ENCODE measurements around the gene MYH7. TPM values are rescaled to one million over a fixed set of nuclear protein-coding genes. Genes with fewer than 3 reads are reported as not detected.
A peak's percentile ranks its signal among the peaks of the same experiment; 100 is the strongest.

MYH7 gene
- not detected in 2 replicates for total RNA-seq
- long read RNA-seq: 0 reads

GRCh38 chr14:23435543-23436326, at the start of gene MYH7:
TSS of gene MYH7 (minus strand) at chr14:23435660. CDS start at chr14:23433732, 1,928 bp downstream.
- Mint-ChIP-seq H3K27ac (peak within 1 kb of the TSS; percentile 53), H3K36me3 (ENCODE audit: insufficient read depth) (no peaks in the 10 kb centered on the region), H3K4me1 (ENCODE audit: low read depth) (peaks cover 27% of the 10 kb centered on the region), H3K4me3 (ENCODE audit: low read depth) (no peak within 1 kb of the TSS), H3K9me3 (ENCODE audit: low read depth) (no peaks in the 10 kb centered on the region), H3K27me3 (peaks cover 38% of the 10 kb centered on the region)
- no peak for TF ChIP-seq CTCF (IDR thresholded peaks at IDR 0.05; ENCODE audit: unreplicated experiment)
- no peak for DNase-seq (ENCODE audit: low spot score, unreplicated experiment)

GRCh38 chr14:23483236-23483854, 47.9 kb upstream of the MYH7 start:
- Mint-ChIP-seq H3K9me3 (ENCODE audit: low read depth) (no peaks in the 10 kb centered on the region), H3K27me3 (no peaks in the 10 kb centered on the region), H3K36me3 (ENCODE audit: insufficient read depth) (peaks cover 9% of the 10 kb centered on the region), H3K4me3 (ENCODE audit: low read depth) (no peak overlapping the region), H3K4me1 (ENCODE audit: low read depth) (peaks cover 4% of the 10 kb centered on the region), H3K27ac (no peak overlapping the region)
- peak; percentile 12 for DNase-seq (ENCODE audit: low spot score, unreplicated experiment)
- peak; percentile 59 for TF ChIP-seq CTCF (IDR thresholded peaks at IDR 0.05; ENCODE audit: unreplicated experiment)

GRCh38 chr14:23482823-23483148, 47.3 kb upstream of the MYH7 start:
- Mint-ChIP-seq H3K27me3 (no peaks in the 10 kb centered on the region), H3K4me3 (ENCODE audit: low read depth) (no peak overlapping the region), H3K36me3 (ENCODE audit: insufficient read depth) (peaks cover 10% of the 10 kb centered on the region), H3K4me1 (ENCODE audit: low read depth) (peaks cover 5% of the 10 kb centered on the region), H3K27ac (no peak overlapping the region), H3K9me3 (ENCODE audit: low read depth) (no peaks in the 10 kb centered on the region)
- DNase-seq (ENCODE audit: low spot score, unreplicated experiment): no peak
- no peak for TF ChIP-seq CTCF (IDR thresholded peaks at IDR 0.05; ENCODE audit: unreplicated experiment)

GRCh38 chr14:23481979-23482822, 46.7 kb upstream of the MYH7 start:
- H3K27me3 Mint-ChIP-seq: no peaks in the 10 kb centered on the region
- TF ChIP-seq CTCF (IDR thresholded peaks at IDR 0.05; ENCODE audit: unreplicated experiment): no peak
- peaks cover 5% of the 10 kb centered on the region for H3K4me1 Mint-ChIP-seq (ENCODE audit: low read depth)
- H3K9me3 Mint-ChIP-seq (ENCODE audit: low read depth): no peaks in the 10 kb centered on the region
- DNase-seq (ENCODE audit: low spot score, unreplicated experiment): no peak
- peaks cover 14% of the 10 kb centered on the region for H3K36me3 Mint-ChIP-seq (ENCODE audit: insufficient read depth)
- no peak overlapping the region for H3K27ac Mint-ChIP-seq
- no peak overlapping the region for H3K4me3 Mint-ChIP-seq (ENCODE audit: low read depth)

- Mint-ChIP-seq H3K9me3 (ENCODE audit: low read depth) (no peaks in the 10 kb centered on the region), H3K4me3 (ENCODE audit: low read depth) (no peak overlapping the region), H3K4me1 (ENCODE audit: low read depth) (peaks cover 5% of the 10 kb centered on the region), H3K27me3 (no peaks in the 10 kb centered on the region), H3K36me3 (ENCODE audit: insufficient read depth) (peaks cover 12% of the 10 kb centered on the region), H3K27ac (no peak overlapping the region)
- DNase-seq (ENCODE audit: low spot score, unreplicated experiment): no peak
- no peak for TF ChIP-seq CTCF (IDR thresholded peaks at IDR 0.05; ENCODE audit: unreplicated experiment)
Measured at GRCh38 chr14:23481362-23481970, 46.0 kb upstream of the MYH7 start.
